Progenitor cell of endocrine pancreas (in vitro differentiated cells): Measurements from ENCODE around the gene KRTAP4-9. TPM values are rescaled to one million over a fixed set of nuclear protein-coding genes. Genes with fewer than 3 reads are reported as not detected.
"Not testable (repeated sequence)": the region's sequence is repeated elsewhere in the genome, so short reads cannot be mapped to it uniquely, and the experiment has no call there.

ENCODE experiments used
- DNase-seq: peaks from one replicate; pipeline ENCODE4 v3.0.0; 2021; ENCODE audit warnings: low spot score; ENCODE audit not compliant: unreplicated experiment
- H3K27ac Mint-ChIP-seq: 2 replicates; pipeline ENCODE4 v1.8.0; 2021; ENCODE audit warnings: mild to moderate bottlenecking, moderate library complexity, mixed read lengths
- H3K27me3 Mint-ChIP-seq: 2 replicates; pipeline ENCODE4 v1.8.0; 2021; ENCODE audit warnings: mixed read lengths
- H3K36me3 Mint-ChIP-seq: 2 replicates; pipeline ENCODE4 v1.8.0; 2022; ENCODE audit warnings: mixed read lengths; ENCODE audit not compliant: insufficient read depth
- H3K4me1 Mint-ChIP-seq: 2 replicates; pipeline ENCODE4 v1.8.0; 2021; ENCODE audit warnings: low read depth, mixed read lengths
- H3K4me3 Mint-ChIP-seq: 2 replicates; pipeline ENCODE4 v1.8.0; 2021; ENCODE audit warnings: low read depth, mild to moderate bottlenecking, moderate library complexity, mixed read lengths
- H3K9me3 Mint-ChIP-seq: 2 replicates; pipeline ENCODE4 v1.8.0; 2021; ENCODE audit warnings: low read depth, mixed read lengths
- total RNA-seq: library from RNA; stranded (reverse); gene quantifications from 2 replicates; pipeline ENCODE4 v1.2.1, GENCODE V29; 2021
- TF ChIP-seq, protein P1 (sequence below): fragments of 200-600 bp; sonication (generic); IDR thresholded peaks from one replicate; pipeline ENCODE4 v1.5.0; 2021; ENCODE audit warnings: antibody characterized with exemption, mild to moderate bottlenecking; ENCODE audit not compliant: unreplicated experiment

Gene KRTAP4-9
- total RNA-seq, 1 donor from 2014 or later, result not detected

DNA sequence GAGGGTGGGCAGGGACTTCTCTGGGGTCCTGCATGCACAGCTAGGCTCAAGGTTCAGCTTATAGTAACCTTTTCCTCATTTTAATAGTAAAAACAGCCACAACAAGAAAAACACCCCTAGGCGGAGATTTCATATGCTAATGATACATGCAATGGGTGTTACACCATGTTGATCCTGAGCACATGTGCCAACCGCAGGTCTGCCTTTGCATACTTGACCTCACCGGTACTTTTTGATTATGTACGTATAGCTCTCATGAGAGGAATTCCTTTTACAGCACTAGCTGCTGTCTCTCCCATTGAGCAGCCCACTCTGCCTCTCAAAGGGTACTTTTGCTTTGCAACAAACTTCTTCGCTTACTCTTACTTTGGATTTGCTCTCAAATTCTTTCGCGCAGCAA, 9.1 kb upstream of the KRTAP4-9 start:
- Mint-ChIP-seq H3K4me1 (peaks cover 19% of the 10 kb centered on the region), H3K9me3 (peaks cover 5% of the 10 kb centered on the region), H3K36me3 (no peaks in the 10 kb centered on the region), H3K27ac (no peak overlapping the region), H3K4me3 (no peak overlapping the region), H3K27me3 (peaks cover 5% of the 10 kb centered on the region)
- TF ChIP-seq, protein P1, sequence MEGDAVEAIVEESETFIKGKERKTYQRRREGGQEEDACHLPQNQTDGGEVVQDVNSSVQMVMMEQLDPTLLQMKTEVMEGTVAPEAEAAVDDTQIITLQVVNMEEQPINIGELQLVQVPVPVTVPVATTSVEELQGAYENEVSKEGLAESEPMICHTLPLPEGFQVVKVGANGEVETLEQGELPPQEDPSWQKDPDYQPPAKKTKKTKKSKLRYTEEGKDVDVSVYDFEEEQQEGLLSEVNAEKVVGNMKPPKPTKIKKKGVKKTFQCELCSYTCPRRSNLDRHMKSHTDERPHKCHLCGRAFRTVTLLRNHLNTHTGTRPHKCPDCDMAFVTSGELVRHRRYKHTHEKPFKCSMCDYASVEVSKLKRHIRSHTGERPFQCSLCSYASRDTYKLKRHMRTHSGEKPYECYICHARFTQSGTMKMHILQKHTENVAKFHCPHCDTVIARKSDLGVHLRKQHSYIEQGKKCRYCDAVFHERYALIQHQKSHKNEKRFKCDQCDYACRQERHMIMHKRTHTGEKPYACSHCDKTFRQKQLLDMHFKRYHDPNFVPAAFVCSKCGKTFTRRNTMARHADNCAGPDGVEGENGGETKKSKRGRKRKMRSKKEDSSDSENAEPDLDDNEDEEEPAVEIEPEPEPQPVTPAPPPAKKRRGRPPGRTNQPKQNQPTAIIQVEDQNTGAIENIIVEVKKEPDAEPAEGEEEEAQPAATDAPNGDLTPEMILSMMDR, result no peak
- no peak for DNase-seq

DNA sequence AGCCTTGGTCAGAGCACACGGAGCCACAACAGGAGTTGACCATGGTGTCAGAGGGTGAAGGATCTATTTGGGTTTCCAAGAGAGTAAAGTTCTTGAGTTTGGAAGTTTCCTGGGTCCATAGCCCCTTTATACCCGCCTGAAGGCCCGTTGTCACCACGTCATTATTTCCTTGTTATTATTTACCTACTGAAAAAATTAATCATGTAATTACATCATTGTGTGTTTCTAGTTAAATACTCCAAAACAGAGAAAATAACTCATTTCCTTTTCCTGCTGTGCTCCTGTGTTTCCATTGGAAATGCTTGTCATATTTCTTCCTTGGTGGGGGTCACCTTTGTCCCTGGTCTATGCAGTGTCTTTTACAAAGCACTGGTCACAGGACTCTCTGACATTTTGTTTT, 7.1 kb upstream of the KRTAP4-9 start, which contains the start of gene KRTAP4-8:
TSS of gene KRTAP4-8 (minus strand) at position 101 of the 400 bp plus-strand sequence. CDS start at position 43, 58 bp downstream.
- no peak within 1 kb of the TSS for H3K27ac Mint-ChIP-seq
- peaks cover 19% of the 10 kb centered on the region for H3K4me1 Mint-ChIP-seq
- no peaks in the 10 kb centered on the region for H3K36me3 Mint-ChIP-seq
- peaks cover 8% of the 10 kb centered on the region for H3K27me3 Mint-ChIP-seq
- TF ChIP-seq, protein P1, result no peak
- H3K9me3 Mint-ChIP-seq, result peaks cover 1% of the 10 kb centered on the region
- no peak within 1 kb of the TSS for H3K4me3 Mint-ChIP-seq
- DNase-seq, result no peak

DNA sequence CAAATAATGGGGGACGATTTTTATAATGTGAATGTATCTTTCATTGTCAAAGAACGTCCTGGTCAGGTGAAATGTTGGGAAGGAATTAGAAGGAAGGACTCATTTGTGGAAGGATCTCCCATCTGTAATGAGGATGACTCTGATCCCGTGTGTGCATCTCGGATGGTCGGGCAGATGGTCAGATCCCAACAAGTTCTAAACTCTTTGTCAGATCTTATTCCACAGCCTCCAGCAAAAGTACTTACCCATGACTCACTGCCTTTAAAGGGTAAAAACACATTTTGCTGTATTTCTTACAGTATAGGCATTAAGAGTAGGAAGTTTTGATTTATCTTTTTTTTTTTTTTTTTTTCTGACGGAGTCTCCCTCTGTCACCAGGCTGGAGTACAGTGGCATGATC, 6.7 kb upstream of the KRTAP4-9 start:
- Mint-ChIP-seq H3K27me3 (peaks cover 8% of the 10 kb centered on the region), H3K27ac (no peak overlapping the region), H3K4me3 (no peak overlapping the region), H3K36me3 (no peaks in the 10 kb centered on the region), H3K4me1 (peaks cover 19% of the 10 kb centered on the region), H3K9me3 (no peaks in the 10 kb centered on the region)
- DNase-seq, result no peak
- TF ChIP-seq, protein P1, result no peak

DNA sequence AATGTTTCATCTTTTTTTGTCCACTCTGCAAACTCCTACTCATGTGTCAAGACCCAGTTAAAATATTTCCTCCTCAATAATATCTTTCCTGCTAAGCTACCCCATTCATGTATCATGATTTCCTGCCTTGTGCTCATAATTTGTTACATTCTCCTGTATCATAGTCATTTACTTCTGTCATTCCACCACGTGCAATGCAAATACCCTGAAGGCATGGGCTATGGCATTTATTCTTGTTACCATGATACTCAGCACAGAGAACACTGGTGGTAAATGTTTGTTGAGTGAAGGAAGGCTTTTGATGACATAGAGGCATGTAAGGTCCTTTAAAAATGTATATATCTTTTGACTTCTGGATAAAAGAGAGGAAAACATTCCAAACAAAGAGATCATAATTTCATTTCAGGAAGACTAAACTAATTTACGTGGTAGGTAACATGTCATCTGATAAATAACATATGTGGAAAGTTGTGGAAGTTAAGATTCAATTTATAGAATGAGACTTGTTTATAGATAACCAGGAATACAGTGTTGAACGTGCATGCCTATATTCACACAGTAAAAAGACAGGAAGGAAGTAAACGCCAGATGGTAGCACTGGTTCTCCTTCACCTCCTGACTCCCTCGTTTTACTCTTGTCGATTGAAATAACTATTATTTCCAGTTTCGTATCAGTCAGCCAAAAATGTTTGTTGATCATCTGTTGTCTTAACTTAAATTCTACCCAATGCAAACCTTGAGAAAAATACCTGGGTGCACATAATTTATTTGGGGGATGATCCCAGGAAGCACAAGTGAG, 5.3 kb upstream of the KRTAP4-9 start:
- H3K4me3 Mint-ChIP-seq, DNase-seq, H3K27ac Mint-ChIP-seq, H3K36me3 Mint-ChIP-seq, H3K27me3 Mint-ChIP-seq, H3K9me3 Mint-ChIP-seq: not testable (repeated sequence)
- H3K4me1 Mint-ChIP-seq, result peaks cover 14% of the 10 kb centered on the region

DNA sequence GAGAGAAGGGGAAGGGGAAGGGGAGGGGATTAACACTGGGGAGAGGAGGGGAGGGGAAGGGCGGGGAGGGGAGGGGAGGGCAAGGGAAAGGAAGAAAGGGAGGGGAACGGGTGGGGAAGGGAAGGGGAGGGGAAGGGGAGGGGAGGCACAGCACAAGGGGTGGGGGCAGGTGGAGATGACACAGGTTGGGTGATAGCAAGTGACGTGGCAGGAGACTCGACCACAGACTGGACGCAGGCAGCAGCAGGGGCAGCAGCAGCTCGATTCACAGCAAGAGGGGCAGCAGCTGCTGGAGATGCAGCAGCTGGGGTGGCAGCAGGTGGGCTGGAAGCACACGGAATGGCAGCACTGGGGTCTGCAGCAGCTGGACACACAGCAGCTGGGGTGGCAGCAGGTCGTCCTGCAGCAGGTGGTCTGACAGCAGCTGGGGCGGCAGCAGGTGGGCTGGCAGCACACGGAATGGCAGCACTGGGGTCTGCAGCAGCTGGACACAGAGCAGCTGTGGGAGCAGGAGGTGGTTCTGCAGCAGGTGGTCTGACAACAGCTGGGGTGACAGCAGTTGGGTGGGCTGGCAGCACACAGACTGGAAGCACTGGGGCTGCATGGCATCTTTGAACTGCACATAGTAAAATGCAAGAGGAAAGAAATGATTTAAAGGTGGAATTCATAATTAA, 3.5 kb upstream of the KRTAP4-9 start, which contains the start of gene KRTAP4-16:
TSS of gene KRTAP4-16 (minus strand) at position 624 of the 674 bp plus-strand sequence. CDS start at position 624, 0 bp downstream.
- TF ChIP-seq, protein P1, result no peak
- Mint-ChIP-seq H3K27ac (no peak within 1 kb of the TSS), H3K27me3 (peaks cover 13% of the 10 kb centered on the region), H3K4me1 (peaks cover 1% of the 10 kb centered on the region), H3K4me3 (no peak within 1 kb of the TSS), H3K9me3 (no peaks in the 10 kb centered on the region), H3K36me3 (no peaks in the 10 kb centered on the region)
- DNase-seq, result no peak
